Fibroblast of villous mesenchyme (primary cell): ENCODE results near the gene PDF. TPM values are rescaled to one million over a fixed set of nuclear protein-coding genes. Genes with fewer than 3 reads are reported as not detected.

ENCODE experiments used
- DNase-seq: peaks from one replicate; pipeline ENCODE4 v3.0.0-alpha.2; 2010; ENCODE audit warnings: low read depth
- H3K4me3 ChIP-seq: 2 replicates; pipeline ENCODE4 v1.5.1; 2011; ENCODE audit warnings: low read depth, mild to moderate bottlenecking, low read length
- total RNA-seq: library from RNA; depleted of rRNA; stranded (reverse); fragments of >200 nt; gene quantifications from 2 replicates; pipeline ENCODE4 v1.2.3, GENCODE V29; 2012
- TF ChIP-seq, protein P1 (sequence below): IDR thresholded peaks from 2 replicates; pipeline ENCODE4 v1.5.1; 2012; ENCODE audit warnings: low read depth, mild to moderate bottlenecking, low read length; ENCODE audit not compliant: insufficient read depth

The PDF gene
- total RNA-seq, 1 donor: 11.7 TPM

DNA sequence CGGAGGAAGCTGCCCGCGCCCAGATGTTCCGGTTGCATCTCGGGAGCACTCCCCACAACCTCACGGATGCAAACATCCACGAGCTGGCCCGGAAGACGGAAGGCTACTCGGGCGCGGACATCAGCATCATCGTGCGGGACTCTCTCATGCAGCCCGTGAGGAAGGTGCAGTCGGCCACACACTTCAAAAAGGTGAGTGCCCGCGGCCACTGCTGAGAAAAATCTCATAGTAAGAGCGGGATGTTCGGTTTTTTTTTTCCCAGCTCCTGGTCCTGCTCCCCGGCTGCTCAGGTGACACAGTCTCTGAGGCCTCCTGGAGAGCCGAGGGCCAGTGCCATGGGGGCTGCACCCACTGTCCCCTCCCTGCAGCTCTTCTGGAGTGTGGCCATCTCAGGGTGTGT lies 9.3 kb downstream of the PDF start:
- H3K4me3 ChIP-seq: no peak overlapping the region
- TF ChIP-seq, protein P1, sequence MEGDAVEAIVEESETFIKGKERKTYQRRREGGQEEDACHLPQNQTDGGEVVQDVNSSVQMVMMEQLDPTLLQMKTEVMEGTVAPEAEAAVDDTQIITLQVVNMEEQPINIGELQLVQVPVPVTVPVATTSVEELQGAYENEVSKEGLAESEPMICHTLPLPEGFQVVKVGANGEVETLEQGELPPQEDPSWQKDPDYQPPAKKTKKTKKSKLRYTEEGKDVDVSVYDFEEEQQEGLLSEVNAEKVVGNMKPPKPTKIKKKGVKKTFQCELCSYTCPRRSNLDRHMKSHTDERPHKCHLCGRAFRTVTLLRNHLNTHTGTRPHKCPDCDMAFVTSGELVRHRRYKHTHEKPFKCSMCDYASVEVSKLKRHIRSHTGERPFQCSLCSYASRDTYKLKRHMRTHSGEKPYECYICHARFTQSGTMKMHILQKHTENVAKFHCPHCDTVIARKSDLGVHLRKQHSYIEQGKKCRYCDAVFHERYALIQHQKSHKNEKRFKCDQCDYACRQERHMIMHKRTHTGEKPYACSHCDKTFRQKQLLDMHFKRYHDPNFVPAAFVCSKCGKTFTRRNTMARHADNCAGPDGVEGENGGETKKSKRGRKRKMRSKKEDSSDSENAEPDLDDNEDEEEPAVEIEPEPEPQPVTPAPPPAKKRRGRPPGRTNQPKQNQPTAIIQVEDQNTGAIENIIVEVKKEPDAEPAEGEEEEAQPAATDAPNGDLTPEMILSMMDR: no peak
- no peak for DNase-seq

DNA sequence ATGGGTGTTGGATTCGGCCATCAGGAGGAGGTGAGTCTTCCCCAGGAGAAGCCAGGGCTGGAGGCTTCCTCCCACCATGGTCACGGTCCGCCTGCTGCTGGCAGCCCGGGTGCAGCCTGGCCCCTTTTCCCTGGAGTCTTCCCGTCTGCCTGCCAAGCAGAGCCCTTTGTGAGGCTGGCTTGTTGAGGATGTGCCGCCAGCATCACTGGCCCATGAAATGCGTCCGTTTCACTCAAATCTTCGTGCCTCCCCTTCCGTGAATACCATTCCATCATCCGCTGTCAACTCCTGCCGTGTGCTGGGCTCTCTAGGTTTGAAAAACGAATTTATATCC lies 9.7 kb downstream of the PDF start:
- DNase-seq: no peak
- H3K4me3 ChIP-seq: no peak overlapping the region
- TF ChIP-seq, protein P1: no peak

DNA sequence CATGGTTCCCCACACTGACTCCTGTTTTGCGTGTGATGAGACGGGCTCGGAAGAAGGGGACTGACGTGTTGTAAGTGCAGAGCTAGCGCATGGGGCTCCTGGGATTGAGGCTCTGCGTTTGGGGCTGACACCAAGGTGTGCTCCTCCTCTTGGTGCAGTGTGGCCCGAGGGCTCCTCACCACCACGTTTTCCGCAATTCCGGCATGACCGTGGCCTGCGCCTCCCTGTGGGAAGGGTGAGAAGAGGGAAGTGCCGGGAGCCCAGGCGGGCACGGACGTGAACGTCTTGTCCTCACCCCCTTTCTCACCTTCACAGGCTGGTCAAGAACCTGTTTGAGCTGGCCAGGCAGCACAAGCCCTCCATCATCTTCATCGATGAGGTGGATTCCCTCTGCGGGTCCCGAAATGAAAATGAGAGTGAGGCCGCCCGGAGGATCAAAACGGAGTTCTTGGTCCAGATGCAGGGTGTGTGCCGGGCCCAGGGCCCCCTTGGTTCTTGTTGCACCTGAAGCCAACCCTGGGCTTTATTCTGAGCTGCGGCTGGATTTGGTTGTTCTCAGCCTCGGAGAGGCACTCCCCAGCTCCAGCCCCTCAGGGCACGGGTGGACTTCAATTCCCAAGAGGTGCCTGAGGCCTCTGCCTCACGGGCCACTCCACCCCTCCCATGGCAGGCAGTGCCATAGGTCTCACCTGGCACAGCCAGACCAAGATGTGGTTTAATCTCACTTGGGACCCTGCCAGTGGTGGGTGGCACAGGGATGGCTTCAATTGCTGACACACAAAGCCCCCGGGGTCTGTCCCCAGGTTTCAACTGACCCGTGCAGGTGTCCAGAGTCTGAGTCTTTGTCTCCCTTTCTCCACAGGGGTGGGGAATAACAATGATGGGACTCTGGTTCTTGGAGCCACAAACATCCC lies 10.3 kb downstream of the PDF start:
- H3K4me3 ChIP-seq: no peak overlapping the region
- DNase-seq: no peak
- TF ChIP-seq, protein P1: no peak

DNA sequence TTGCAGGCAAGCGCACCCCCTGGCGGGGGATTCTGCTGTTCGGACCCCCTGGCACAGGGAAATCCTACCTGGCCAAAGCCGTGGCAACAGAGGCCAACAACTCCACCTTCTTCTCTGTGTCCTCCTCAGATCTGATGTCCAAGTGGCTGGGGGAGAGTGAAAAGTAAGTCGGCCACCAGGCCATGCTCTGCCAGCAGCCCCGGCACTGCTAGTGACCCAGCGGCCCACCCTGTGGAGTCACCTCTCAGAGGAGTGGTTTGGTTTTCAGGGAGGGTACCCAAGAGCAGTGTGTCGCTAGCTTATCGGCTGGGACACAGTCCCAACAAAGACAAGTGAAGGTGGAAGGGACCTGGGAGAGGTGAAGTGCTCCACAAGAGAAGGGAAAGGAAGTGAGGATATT lies 11.0 kb downstream of the PDF start:
- no peak for DNase-seq

DNA sequence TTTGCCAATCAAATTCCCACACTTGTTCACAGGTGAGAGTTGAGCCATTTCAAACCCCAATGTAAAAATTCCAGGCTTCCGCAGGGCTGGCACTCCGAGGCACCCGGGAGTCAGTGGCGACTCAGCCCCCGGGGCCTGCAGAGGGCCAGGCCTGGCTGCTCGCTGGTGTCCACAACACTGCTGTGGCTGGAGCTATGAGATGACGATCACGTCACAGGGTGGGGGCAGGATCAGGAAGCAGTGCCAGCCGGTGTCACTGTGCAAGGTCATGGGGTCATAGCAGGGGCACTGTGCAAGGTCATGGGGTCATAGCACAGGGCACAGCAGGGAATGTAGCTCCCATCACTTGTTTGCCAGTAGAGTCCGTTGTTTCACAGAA lies 11.5 kb downstream of the PDF start:
- no peak for DNase-seq
- TF ChIP-seq, protein P1: no peak
- H3K4me3 ChIP-seq: no peak overlapping the region

More for the DNA sequence above, 11.0 kb downstream of the PDF start:
- TF ChIP-seq, protein P1: no peak
- no peak overlapping the region for H3K4me3 ChIP-seq

DNA sequence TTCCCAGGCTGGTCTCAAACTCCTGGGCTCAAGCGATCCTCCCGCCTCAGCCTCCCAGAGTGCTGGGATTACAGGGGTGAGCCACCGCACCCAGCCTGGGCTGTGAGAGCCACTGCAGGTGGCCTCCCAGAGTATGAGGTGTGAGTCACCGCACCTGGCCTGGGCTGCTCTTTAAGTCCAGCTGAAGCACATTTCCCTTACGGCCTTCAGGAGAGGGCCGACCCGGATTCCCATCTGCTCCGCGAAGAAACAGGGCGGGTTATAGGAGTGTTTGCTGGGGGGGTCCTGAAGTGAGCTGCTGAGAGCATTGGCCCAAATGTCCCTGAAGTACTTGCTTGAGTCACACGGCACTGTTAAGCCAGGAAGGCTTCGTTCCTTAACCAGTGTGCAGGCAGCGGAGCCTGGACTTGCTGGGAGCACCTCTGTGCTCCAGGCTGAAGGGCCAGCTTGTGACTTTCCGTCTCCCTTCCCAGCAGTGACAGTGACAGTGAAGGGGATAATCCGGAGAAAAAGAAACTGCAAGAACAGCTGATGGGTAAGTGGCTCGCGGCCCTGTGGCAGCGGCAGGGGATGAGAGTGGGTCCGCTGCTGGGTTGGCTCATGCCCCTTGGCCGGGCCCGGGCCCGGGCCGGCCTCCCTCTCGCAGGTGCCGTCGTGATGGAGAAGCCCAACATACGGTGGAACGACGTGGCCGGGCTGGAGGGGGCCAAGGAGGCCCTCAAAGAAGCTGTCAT lies 12.0 kb downstream of the PDF start:
- TF ChIP-seq, protein P1: no peak
- no peak overlapping the region for H3K4me3 ChIP-seq
- DNase-seq: no peak
